Measurements from ENCODE around the gene SEMA6B. TPM values are rescaled to one million over a fixed set of nuclear protein-coding genes. Genes with fewer than 3 reads are reported as not detected.
"Not testable (repeated sequence)": the region's sequence is repeated elsewhere in the genome, so short reads cannot be mapped to it uniquely, and the experiment has no call there.

Gene SEMA6B
- total RNA-seq, 2 donors from 2014 or later, result 13.7 to 19.4 TPM

- intact Hi-C loops (cut with DNase I), result loop anchor here in 1 of 2 donors (5.0 kb wide), 1 partner anchor 81 kb away; the partner anchor contains the start of gene TNFAIP8L1
- no peak for DNase-seq (ENCODE audit: low spot score)
These were observed 3.6 kb downstream of the SEMA6B start for GRCh38 chr19:4555657-4556561.

DNA sequence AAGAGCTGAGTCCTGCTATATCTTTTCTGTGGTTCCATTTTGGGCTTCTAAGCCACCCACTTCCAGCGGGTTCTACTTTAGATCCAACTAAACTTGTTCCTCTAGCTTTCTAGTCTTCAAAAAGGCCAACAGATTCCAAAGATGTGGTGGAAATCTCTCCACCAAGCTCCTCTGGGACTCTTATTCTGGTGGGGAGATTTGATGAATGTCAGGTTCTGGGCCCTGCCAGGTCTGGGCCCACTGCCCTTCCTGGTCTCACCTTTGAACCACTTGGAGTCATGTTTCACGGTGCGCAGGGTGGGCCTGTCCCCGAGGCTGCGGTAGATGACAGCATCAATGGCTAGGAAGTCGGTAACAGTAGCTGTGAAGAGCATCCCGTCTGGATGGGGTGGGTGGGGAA is 4.8 kb downstream of the SEMA6B start:
- intact Hi-C loops (cut with DNase I), result loop anchor here in 1 of 2 donors (5.0 kb wide), 1 partner anchor 83 kb away; the partner anchor contains the start of gene TNFAIP8L1
- DNase-seq (ENCODE audit: low spot score), result no peak

- no peak for DNase-seq (ENCODE audit: low spot score)
- intact Hi-C loops (cut with DNase I), result no loop called here
These were observed 5.7 kb downstream of the SEMA6B start for GRCh38 chr19:4553775-4554174.

DNA sequence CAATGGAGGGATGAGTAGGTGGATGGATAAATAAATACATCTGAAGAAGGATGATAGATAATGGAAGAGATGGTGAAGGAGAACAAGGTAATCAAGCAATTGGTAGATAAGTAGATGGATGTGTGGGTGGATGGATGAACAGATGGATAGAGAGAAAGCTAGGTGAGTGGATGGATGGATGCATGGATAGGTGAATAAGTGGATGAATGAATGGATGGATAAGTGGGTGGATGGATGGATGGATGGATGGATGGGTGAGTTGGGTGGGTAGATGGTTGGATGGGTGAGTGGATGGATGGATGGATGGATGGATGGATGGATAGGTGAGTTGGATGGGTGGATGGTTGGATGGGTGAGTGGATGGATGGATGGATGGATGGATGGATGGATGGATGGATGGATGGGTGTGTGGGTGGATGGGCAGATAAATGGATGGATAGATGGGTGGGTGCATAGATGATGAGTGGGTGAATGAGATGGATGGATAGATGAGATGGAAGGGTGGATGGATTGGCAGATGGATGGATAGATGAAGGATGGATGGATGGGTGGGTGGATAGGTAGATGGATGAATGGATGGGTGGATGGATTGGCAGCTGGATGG is 6.3 kb downstream of the SEMA6B start:
- no peak for DNase-seq (ENCODE audit: low spot score)
- intact Hi-C loops (cut with DNase I), result no loop called here

DNA sequence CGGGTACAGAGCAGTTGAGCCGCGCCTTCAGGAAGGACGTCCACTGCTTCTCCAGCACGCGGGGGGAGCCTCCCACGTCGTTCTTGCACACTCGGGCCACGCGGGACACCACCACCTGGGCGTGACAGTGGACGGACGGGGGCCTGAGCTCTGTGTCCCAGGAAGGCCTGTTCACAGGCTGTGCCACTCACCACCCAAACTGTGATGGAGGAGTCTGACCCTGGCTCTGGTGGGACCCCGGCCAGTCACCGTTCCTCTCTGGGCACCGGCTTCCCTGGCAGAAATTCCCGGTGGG is 7.0 kb downstream of the SEMA6B start:
- no peak for DNase-seq (ENCODE audit: low spot score)
- intact Hi-C loops (cut with DNase I), result no loop called here

GRCh38 chr19:4550479-4551050 is 8.9 kb downstream of the SEMA6B start:
- DNase-seq (ENCODE audit: low spot score), result no peak
- intact Hi-C loops (cut with DNase I), result no loop called here

- no peak for DNase-seq (ENCODE audit: low spot score)
- intact Hi-C loops (cut with DNase I), result no loop called here
These were observed 9.5 kb downstream of the SEMA6B start for GRCh38 chr19:4550018-4550417.

DNA sequence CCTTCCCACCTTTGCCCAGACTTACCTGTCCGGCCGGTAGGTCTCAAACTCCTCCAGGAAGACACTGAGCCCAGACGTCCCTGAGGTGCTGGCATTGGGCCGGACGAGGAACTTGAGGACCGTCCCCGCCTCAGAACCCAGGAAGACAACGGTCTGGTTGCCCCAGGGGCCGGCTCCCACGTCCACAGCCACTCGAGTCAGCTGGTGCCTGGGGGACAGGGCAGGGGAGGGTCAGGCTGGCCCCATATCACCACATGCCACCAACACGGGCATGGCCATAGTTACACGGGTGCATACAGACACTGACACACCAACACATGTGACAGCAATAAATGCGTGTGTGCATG is 11.3 kb downstream of the SEMA6B start:
- no peak for DNase-seq (ENCODE audit: low spot score)
- intact Hi-C loops (cut with DNase I), result no loop called here

DNA sequence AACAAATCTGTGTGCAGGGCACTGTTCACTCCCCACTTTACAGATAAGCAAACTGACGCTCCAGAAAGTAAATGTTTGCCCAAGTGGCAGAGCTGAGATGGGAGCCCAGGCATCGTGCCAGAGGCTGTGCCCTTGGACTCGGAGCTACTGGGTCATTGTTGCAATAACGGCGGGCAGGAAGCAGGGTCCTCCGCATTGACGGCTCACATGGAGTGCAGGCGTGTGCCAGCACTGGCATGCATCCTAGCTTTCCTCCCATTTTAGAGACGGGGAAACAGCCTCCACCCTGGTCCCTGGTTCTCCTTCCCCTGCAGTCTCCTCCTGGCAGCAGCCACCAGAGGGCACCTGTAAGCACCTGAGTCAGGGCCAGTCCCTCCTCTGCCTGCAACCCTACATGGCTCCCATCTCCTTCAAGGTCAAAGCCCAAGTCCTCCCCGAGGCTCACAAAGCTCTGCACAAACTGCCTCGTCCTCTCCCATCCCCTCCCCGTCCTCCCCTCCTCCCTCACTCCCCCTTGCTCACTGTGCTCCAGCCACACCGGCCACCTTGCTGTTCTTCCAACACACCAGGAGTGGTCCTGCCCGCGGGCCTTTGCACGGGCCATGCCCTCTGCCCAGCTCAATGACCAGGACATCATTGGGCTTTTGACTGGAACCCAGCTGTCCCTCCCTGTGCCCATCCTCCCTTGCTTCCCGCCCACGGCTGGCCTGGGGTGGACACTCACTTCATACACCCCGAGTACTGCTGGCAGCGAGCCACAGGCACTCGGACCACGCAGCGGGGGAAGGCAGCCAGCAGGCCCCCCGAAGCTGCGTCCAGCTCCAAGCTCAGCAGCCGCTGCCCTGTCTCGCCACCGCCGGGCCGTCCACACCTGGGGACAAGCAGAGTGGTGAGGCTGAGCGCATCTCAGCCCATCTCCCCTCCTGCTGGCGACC is 11.9 kb downstream of the SEMA6B start:
- intact Hi-C loops (cut with DNase I), result no loop called here
- DNase-seq (ENCODE audit: low spot score), result no peak

DNA sequence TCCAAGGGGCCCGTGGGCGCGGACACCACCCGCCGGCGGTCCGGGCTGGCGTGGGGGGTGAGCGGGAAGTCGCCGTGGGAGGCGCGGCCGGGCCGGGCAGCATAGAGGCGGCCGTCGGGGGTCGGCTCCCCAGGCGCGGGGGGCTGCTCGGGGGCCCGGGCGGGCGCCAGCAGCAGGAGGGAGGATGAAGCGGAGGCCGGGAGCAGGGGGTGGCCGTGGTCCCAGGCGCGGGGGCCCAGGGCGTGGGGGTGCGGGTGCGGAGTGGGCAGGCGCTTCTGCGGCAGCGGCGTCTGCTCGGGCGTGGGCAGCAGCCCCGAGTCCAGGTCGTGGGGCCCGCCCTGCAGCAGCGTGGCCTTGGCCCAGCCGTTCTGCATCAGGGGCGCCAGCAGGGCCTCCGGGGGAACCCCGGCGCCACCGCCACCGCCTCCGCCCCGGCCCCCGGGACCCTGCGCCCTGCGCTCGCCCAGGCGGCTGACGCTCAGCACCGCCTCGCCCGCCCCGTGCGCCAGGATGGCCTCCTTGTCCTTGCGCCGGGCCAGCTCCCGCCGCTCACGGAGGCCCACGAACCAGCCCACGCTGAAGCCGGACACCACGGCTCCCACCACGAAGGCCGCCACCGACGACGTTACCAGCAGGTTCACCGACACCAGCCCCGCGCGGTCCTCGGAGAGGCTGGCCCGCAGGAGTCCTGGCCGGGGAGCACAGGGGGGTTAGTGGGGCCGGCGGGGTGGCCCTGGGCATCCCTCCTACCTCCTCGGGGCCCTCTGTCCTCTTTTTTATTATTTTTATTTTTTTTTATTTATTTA is 15.4 kb downstream of the SEMA6B start:
- intact Hi-C loops (cut with DNase I), result no loop called here
- no peak for DNase-seq (ENCODE audit: low spot score)

GRCh38 chr19:4542896-4543841 is 16.3 kb downstream of the SEMA6B start:
- no peak for DNase-seq (ENCODE audit: low spot score)
- intact Hi-C loops (cut with DNase I), result no loop called here

- DNase-seq (ENCODE audit: low spot score), result not testable (repeated sequence)
These were observed 17.7 kb downstream of the SEMA6B start for GRCh38 chr19:4541806-4542145.

DNA sequence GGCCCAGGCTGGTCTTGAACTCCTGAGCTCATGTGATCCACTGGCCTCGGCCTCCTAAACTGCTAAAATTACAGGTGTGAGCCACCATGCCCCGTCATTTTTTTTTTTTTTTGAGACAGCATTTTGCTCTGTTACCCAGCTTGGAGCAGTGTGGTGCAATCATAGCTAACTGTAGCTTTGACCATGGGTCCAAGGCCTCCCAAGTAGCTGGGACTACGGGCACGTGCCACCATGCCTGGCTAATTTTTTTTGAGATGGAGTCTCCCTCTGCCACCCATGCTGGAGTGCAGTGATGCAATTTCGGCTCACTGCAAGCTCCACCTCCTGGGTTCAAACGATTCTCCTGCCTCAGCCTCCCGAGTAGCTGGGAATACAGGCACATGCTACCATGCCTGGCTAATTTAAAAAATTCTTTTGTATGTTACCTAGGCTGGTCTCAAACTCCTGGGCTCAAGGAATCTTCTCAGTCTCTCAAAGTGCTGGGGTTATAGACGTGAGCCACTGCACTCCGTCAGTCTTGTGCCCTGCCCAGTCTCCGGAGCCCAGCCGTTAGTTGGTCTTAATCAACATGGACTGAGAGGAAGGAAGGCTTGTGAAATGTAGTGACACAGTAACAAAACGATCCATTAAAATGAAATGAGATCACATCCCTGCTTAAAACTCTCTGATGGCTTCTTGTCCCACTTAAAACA is 18.2 kb downstream of the SEMA6B start:
- intact Hi-C loops (cut with DNase I), result no loop called here
- DNase-seq (ENCODE audit: low spot score), result no peak

More at GRCh38 chr19:4541806-4542145, 17.7 kb downstream of the SEMA6B start:
- intact Hi-C loops (cut with DNase I), result not testable (repeated sequence)

DNA sequence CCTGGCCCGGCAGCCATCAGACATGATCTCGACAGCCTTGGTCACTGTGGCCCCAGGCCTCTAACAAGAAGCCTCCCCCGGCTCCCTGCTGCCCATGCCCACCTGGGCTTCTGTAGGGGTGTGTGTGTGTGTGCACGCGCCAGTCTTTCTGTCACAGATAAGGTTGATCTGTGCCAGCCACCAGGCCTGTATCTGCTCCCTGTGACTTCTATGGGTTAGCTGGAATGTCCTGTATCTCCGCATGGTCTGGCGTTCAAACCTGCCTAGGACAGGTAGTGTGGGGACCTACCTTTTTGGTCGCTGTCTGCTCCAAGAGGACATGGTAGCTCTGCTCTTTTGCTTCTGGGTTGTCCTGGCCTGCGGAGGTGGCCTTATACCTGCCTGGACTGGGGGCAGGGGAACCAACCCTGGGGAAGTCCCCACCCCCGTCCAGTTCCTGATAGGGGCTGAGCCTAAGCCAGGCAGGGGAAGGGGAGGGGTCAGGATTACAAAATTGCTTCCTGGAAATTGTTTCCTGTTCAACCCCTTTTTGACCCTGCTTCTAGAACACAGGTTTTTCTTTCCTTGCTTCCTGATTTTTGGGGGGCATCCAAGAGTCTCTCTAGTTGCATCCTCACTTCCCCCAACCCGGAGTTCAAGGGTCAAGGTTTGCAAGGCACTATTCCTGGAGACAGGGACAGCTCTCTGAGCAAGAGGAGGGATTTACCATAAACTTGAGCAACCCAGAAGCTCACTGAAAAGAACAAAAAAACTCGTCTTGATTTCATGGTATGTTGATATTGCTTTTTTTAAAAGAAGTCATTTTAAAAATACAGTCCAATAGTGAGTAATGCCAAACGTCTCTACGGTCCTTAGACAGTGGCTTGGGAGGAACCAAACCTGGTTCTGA is 19.5 kb downstream of the SEMA6B start, which contains the start of gene LRG1:
Gene LRG1 (minus strand): TSS at position 344 of the 889 bp plus-strand sequence. CDS start 23 bp downstream, at position 321.
- no peak for DNase-seq (ENCODE audit: low spot score)
- intact Hi-C loops (cut with DNase I), result no loop called here

GRCh38 chr19:4539169-4539692 is 20.3 kb downstream of the SEMA6B start:
- intact Hi-C loops (cut with DNase I), result no loop called here
- no peak for DNase-seq (ENCODE audit: low spot score)

DNA sequence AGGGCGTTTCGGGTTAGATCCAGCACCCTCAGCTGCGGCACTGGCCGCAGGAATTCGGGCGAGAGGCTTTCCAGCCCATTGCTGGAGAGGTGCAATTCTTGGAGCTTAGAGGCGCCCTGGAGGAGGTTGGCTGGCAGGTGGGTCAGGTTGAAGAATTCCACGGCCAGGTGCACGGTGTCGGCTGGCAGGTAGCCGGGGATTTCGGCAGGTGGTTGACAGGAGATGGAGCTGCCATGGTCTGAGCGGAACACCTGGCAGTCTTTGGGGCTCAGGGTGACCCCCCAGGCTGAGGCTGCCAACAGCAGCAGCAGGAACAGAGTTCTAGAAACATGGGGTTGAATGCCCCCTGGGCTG is 20.9 kb downstream of the SEMA6B start:
- intact Hi-C loops (cut with DNase I), result no loop called here
- DNase-seq (ENCODE audit: low spot score), result no peak

Data from posterior vena cava (tissue), 2 donors.